Stimulated activated CD4-positive, alpha-beta T cell treated with anti-CD3 and anti-CD28 coated beads, TNF-alpha, amount 100 ng/mL, for 48 hours (primary cell): ENCODE results near the gene KRTAP10-1.
"Not testable (repeated sequence)": the region's sequence is repeated elsewhere in the genome, so short reads cannot be mapped to it uniquely, and the experiment has no call there.

Experiments
- DNase-seq, 3 donors: peaks; one replicate each; pipeline ENCODE4 v3.0.0-alpha.2; 2020; ENCODE audit warnings: low read depth in 3 of 3

The KRTAP10-1 gene

GRCh38 chr21:44571296-44571695, 31.3 kb upstream of the KRTAP10-1 start:
- DNase-seq, result no peak

GRCh38 chr21:44569861-44570517, 30.0 kb upstream of the KRTAP10-1 start:
- DNase-seq, result no peak

GRCh38 chr21:44568667-44569556, 28.9 kb upstream of the KRTAP10-1 start:
- DNase-seq, result no peak

GRCh38 chr21:44568261-44568660, 28.3 kb upstream of the KRTAP10-1 start:
- DNase-seq, result no peak

GRCh38 chr21:44567481-44568171, 27.6 kb upstream of the KRTAP10-1 start:
- no peak for DNase-seq

GRCh38 chr21:44566403-44566802, 26.4 kb upstream of the KRTAP10-1 start:
- DNase-seq, result no peak

GRCh38 chr21:44564886-44565598, 25.0 kb upstream of the KRTAP10-1 start:
- DNase-seq, result no peak

- no peak for DNase-seq
Measured at GRCh38 chr21:44564099-44564498, 24.1 kb upstream of the KRTAP10-1 start.

GRCh38 chr21:44558695-44559094, 18.7 kb upstream of the KRTAP10-1 start, which contains the start of gene KRTAP10-3:
Gene KRTAP10-3, minus strand, starts transcription at chr21:44558795. Its CDS starts 80 bp downstream, at chr21:44558715.
- DNase-seq, result no peak

GRCh38 chr21:44558329-44558675, 18.3 kb upstream of the KRTAP10-1 start:
- DNase-seq, result not testable (repeated sequence)

- no peak for DNase-seq
Measured at GRCh38 chr21:44557491-44558328, 17.7 kb upstream of the KRTAP10-1 start.

GRCh38 chr21:44556879-44557278, 16.9 kb upstream of the KRTAP10-1 start:
- no peak for DNase-seq

GRCh38 chr21:44555200-44555875, 15.3 kb upstream of the KRTAP10-1 start:
- no peak for DNase-seq

- DNase-seq, result no peak
Measured at GRCh38 chr21:44552681-44553080, 12.7 kb upstream of the KRTAP10-1 start.

GRCh38 chr21:44552136-44552535, 12.1 kb upstream of the KRTAP10-1 start:
- no peak for DNase-seq

- DNase-seq, result no peak
Measured at GRCh38 chr21:44551340-44551961, 11.5 kb upstream of the KRTAP10-1 start, which contains the start of gene KRTAP10-2. Gene KRTAP10-2, minus strand, starts transcription at chr21:44551505. Its CDS starts 47 bp downstream, at chr21:44551458.

GRCh38 chr21:44550807-44551206, 10.8 kb upstream of the KRTAP10-1 start:
- DNase-seq, result no peak

- DNase-seq, result not testable (repeated sequence)
Measured at GRCh38 chr21:44550285-44550684, 10.3 kb upstream of the KRTAP10-1 start.

- DNase-seq, result no peak
Measured at GRCh38 chr21:44549525-44550211, 9.7 kb upstream of the KRTAP10-1 start.
